Vagina (tissue), 2 donors: ENCODE data around the gene TUBA3C.

Experiments used
- CTCF ChIP-seq, 3 experiments: fragments of 450-650 bp in 2 of 3; fragments of 200-600 bp in 1 of 3; sonication (generic) in 1 of 3; IDR thresholded peaks; one replicate each; pipeline ENCODE4 v1.5.1; 2017 to 2019; ENCODE audit warnings: antibody characterized with exemption in 3 of 3, mild to moderate bottlenecking in 2 of 3, moderate library complexity in 2 of 3
- POLR2A ChIP-seq, 2 donors: fragments of 450-650 bp; IDR thresholded peaks; one replicate each; pipeline ENCODE4 v1.6.1; 2017; ENCODE audit warnings: antibody characterized with exemption in 2 of 2, mild to moderate bottlenecking in 2 of 2, moderate library complexity in 2 of 2

- TF ChIP-seq CTCF (IDR thresholded peaks at IDR 0.05) (no peak), POLR2A (IDR thresholded peaks at IDR 0.05) (no peak)
Measured at GRCh38 chr13:19178901-19179593, 2.6 kb downstream of the TUBA3C start.
